Lung microvascular endothelial cell (primary cell): Measurements from ENCODE around the gene PTH2R. TPM values are rescaled to one million over a fixed set of nuclear protein-coding genes. Genes with fewer than 3 reads are reported as not detected.
"Not testable (repeated sequence)": the region's sequence is repeated elsewhere in the genome, so short reads cannot be mapped to it uniquely, and the experiment has no call there.

Source experiments
- DNase-seq, 2 donors: peaks; one replicate each; pipeline versions ENCODE4 v3.0.0 to v3.0.0-alpha.2; 2010; ENCODE audit warnings: low read depth in 2 of 2
- total RNA-seq: library from RNA; depleted of rRNA; stranded (reverse); fragments of >200 nt; gene quantifications from 2 replicates; pipeline ENCODE4 v1.2.1, GENCODE V29; 2014

PTH2R gene
- total RNA-seq, 1 donor from 2014 or later, result not detected

DNA sequence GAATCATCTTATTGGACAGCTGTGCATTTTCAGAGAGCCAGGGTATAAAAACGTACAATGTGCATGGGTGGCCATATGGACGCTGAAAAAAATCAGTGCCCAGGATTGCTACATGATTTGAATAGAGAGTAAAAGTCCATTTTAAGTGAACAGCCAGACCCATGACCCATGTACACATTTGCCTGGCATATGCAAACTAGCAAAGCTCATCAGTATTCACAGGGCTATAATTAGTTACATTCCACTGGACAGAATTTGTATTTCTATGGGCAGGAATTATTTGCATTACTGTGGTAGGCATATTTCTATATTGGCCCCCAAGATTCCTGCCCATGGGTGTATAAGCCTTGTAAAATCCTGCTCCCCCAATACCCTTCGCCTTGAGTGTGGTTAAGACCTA is 78.8 kb downstream of the PTH2R start:
- DNase-seq, result no peak

DNA sequence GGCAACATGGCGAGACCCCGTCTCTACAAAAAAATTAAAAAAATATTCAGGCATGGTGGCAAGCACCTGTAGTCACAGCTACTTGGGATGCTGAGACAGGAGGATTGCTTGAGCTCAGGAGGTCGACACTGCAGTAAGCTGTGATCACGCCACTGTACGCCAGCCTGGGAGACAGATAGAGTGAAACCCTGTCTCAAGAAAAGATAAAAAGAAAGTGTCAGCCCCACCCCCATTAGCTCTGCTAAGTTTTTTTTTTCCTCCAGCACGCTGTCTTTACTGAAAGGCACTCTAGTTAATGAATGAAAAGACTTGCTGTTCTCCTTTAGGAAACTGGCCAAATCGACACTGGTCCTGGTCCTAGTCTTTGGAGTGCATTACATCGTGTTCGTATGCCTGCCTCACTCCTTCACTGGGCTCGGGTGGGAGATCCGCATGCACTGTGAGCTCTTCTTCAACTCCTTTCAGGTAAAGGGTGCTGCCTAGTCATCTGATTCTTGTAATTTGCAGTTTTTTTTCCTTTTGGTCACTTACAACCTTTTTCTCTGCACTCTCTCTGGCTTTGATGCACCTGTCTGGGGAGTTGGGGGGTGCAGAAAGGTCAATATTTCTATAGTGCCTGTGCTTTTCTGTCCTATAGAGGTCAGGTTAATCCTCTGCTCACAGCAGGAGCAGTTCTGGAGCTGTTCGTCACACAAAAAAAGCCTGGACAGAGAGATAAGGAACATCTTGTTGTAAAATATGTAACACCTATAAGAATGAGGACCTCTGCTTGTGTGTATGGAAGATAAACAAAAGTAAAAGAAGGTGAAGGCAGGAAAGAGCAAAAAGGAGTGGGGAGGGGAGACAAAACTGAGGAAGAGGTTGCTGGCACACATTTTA is 82.3 kb downstream of the PTH2R start:
- DNase-seq, result no peak

DNA sequence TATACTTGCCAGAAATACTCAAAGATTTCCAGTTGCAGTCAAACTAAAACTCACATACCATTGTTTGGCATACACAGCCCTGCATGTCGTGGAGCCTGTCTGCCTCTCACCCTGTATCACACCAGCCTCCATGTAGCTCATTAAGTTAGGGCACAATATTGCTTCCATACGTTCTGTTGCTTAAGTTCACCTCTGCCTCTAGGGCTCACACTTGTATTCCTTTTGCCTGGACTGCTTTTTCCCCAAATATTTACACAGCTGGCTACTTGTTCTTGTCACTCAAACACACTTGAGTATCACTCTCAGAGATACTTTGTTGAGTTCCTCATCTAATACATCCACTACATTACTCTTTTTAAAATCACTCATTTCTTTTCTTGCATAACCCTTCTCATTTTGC is 83.1 kb downstream of the PTH2R start:
- DNase-seq, result no peak

- DNase-seq, result no peak
These were observed 83.9 kb downstream of the PTH2R start for GRCh38 chr2:208490492-208490891.

DNA sequence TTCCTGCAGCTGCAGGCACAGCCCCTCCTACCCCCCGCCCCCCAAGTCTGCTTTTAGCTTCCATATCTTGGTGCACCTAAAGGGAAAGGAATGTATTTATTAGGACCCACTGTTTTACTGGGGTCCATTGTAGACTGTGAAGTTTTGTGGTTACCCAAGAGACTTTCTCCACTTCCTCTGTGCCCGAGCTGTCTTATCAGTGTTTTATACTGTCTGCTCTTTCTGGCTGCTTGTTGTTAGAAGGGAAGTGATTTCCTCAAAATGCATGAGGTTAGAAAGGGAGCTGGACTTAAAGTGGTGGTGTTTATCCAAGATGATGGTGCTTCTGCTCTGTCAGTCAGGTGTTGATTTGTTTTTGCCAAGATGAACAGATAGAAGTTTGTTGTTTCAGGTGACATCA is 85.0 kb downstream of the PTH2R start:
- DNase-seq, result no peak

- no peak for DNase-seq
These were observed 85.5 kb downstream of the PTH2R start for GRCh38 chr2:208492069-208492468.

GRCh38 chr2:208493186-208493585 is 86.6 kb downstream of the PTH2R start:
- no peak for DNase-seq

GRCh38 chr2:208496129-208496528 is 89.5 kb downstream of the PTH2R start:
- no peak for DNase-seq

GRCh38 chr2:208501206-208501605 is 94.6 kb downstream of the PTH2R start:
- no peak for DNase-seq

GRCh38 chr2:208502288-208502687 is 95.7 kb downstream of the PTH2R start:
- no peak for DNase-seq

GRCh38 chr2:208505365-208505764 is 98.8 kb downstream of the PTH2R start:
- DNase-seq, result not testable (repeated sequence)

GRCh38 chr2:208509586-208509985 is 103.0 kb downstream of the PTH2R start:
- DNase-seq, result no peak

DNA sequence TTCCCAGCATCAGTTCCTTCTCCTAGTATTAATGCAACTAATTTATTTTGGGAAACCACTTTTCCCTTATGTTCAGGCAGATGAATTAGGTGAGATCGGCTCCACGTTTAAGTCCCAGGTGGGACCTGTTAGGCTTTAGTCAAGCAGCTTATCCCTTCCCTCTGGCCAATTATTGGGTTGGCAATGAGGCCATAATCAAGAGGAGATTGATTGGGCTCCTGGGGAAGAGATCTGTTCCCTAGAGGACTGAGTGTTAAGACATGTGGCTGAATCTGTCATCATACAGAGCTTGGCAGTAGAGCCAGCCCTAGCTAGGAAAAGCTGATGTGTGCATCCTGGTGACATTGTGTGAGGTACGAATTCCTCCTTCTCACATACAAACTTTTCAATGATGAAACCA is 104.4 kb downstream of the PTH2R start:
- no peak for DNase-seq

- no peak for DNase-seq
These were observed 105.0 kb downstream of the PTH2R start for GRCh38 chr2:208511573-208511972.

DNA sequence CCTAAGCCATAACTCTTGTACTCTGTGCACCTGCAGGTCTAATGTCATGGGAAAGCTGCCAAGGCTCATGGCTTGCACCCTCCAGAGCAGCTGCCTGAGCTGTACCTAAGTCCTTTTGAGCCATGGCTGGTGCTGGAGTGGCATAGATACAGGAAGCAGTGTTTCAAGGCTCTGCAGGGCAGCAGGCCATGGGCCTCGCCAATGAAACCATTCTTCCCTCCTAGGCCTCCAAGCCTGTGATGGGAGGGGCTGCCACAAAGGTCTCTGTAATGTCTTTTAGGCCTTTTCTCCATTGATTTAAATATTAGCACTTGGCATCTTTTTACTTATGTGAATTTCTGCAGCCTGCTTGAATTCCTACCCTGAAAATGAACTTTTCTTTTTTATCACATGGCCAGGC is 108.5 kb downstream of the PTH2R start:
- DNase-seq, result no peak

GRCh38 chr2:208523069-208523468 is 116.5 kb downstream of the PTH2R start:
- not testable (repeated sequence) for DNase-seq

GRCh38 chr2:208525165-208525564 is 118.6 kb downstream of the PTH2R start:
- not testable (repeated sequence) for DNase-seq

DNA sequence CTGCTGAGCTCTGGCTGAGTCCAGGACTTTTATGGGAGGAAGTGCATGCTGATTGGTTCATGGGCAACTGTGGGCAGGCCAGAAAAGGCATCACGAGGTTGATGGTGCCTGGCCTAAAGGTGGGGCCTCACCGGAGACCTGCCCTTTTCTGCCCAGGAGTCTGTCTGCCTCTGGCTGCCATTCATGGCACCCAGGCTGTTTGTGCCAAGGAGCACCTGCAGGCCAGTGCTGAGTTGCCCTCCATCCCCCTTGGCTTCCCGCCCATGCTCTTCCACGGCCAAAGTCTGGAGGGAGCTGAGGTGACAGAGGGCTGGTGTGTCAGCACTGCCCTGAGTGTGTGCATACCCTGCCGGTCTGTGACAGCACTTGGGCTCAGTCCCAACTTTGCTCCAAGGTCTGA is 123.2 kb downstream of the PTH2R start:
- no peak for DNase-seq

- no peak for DNase-seq
These were observed 124.8 kb downstream of the PTH2R start for GRCh38 chr2:208531361-208531760.

GRCh38 chr2:208535578-208535977 is 129.0 kb downstream of the PTH2R start:
- not testable (repeated sequence) for DNase-seq

DNA sequence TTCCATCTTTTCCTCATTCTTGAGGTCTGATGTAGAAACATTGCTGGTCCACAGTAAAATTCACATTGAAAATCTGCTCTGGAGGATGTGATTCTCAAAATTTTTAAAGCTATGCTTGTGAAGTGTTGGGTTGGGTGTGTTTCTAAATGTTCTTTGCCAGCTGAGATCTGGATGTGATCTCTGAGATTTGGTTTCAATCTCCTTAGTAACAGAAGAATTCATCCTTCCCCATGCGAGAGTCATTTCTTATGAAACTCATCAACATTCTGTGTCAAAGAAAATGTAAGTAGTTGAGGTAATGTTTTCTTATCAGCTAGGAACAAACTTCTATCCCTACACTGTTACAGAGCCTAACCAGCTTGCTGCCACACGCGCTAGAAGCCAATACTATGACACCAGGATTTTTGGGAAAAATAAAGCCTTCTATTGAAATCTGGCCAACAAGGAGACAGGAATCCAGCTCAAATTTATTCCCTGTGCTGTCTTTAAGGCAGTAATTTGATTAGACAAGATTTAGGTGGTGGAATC is 134.9 kb downstream of the PTH2R start:
- no peak for DNase-seq

DNA sequence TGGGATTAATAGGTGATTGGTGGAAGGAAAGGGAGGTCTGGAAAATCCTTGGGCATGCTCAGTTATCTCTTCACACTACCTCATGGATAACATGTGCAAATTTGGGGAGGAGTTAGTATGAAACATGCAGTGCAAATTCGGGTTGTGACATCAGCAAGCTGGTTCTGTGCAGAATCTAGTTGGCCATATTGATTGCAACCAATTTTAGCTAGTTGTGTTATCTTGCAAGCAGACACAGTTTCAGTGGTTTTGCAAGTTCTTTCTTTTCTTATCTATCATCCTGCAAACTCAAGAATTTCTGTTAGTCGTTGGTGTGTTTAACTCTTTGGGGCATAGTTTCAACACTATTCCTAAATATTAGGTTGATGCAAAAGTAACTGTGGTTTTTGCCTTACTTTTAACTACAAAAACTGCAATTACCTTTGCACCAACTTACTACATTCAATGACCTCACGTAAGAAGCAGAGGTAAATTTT is 135.4 kb downstream of the PTH2R start:
- DNase-seq, result no peak

- no peak for DNase-seq
These were observed 136.0 kb downstream of the PTH2R start for GRCh38 chr2:208542465-208543041.
